Endothelial cell of umbilical vein (primary cell): Measurements from ENCODE around the gene MYADM. TPM values are rescaled to one million over a fixed set of nuclear protein-coding genes. Genes with fewer than 3 reads are reported as not detected.

Experiments used
- BruUV-seq: library from RNA; stranded (reverse); fragments of 400-500 nt; replicated peaks from 2 replicates; lab custom pipeline; 2021; lab: Mats Ljungman, UMichigan
- CTCF ChIA-PET: fragments of 300-600, 350-600 bp; sonication (Branson Sonifier 250); formaldehyde crosslinking; loops from one replicate; lab custom pipeline; 2021; ENCODE audit warnings: antibody characterized with exemption, inconsistent platforms; lab: Charles Lee
- POLR2A ChIA-PET: fragments of 300-600, 350-600 bp; sonication (Branson Sonifier 250); formaldehyde crosslinking; loops from one replicate; lab custom pipeline; 2021; ENCODE audit warnings: antibody characterized with exemption, inconsistent platforms; lab: Charles Lee
- DNase-seq: peaks from one replicate; pipeline ENCODE4 v3.0.0-alpha.2; 2011; ENCODE audit warnings: low read depth, low spot score
- FAIRE-seq: peaks from 2 replicates; lab custom pipeline; 2011; peaks lifted over from hg19 to GRCh38; lab: Jason Lieb, UNC
- H2AFZ ChIP-seq: 2 replicates; pipeline ENCODE4 v1.6.0; 2012; ENCODE audit warnings: low read depth, low read length, control low read depth, inconsistent platforms
- H3K27ac ChIP-seq: 2 replicates; pipeline ENCODE4 v1.5.1; 2011; ENCODE audit warnings: low read depth, mild to moderate bottlenecking, control low read depth, low read length, moderate library complexity; ENCODE audit not compliant: insufficient read depth
- H3K27me3 ChIP-seq, 2 experiments: 2 replicates each; pipeline versions ENCODE4 v1.6.0 to v1.6.1; 2011; ENCODE audit warnings: low read length in 2 of 2, mixed read lengths in 1 of 2; ENCODE audit not compliant: control insufficient read depth in 2 of 2, insufficient read depth in 2 of 2
- H3K36me3 ChIP-seq, 2 experiments: 2 replicates in 1 of 2; 3 replicates in 1 of 2; pipeline ENCODE4 v1.5.1; 2011; ENCODE audit warnings: low read length in 2 of 2, mild to moderate bottlenecking in 1 of 2, moderate library complexity in 1 of 2; ENCODE audit not compliant: control insufficient read depth in 2 of 2, insufficient read depth in 2 of 2; ENCODE audit errors: extremely low read depth in 1 of 2
- H3K4me1 ChIP-seq: 3 replicates; pipeline ENCODE4 v1.5.1; 2011; ENCODE audit warnings: mild to moderate bottlenecking, low read length; ENCODE audit not compliant: control insufficient read depth, insufficient read depth; ENCODE audit errors: extremely low read depth
- H3K4me2 ChIP-seq: 2 replicates; pipeline ENCODE4 v1.6.1; 2011; ENCODE audit warnings: low read length, control low read depth, mixed read lengths; ENCODE audit not compliant: insufficient read depth
- H3K4me3 ChIP-seq, 3 experiments: fragments of 200-600 bp in 1 of 3; sonication (generic), shearing (Covaris generic) in 1 of 3; replicated peaks in 1 of 3; 2 replicates each; pipeline ENCODE4 v1.5.1; 2011 to 2016; ENCODE audit warnings: control low read depth in 3 of 3, low read length in 3 of 3, mild to moderate bottlenecking in 2 of 3, inconsistent platforms in 1 of 3, low read depth in 1 of 3, moderate library complexity in 1 of 3; ENCODE audit not compliant: insufficient read depth in 1 of 3
- H3K79me2 ChIP-seq: 2 replicates; pipeline ENCODE4 v1.6.0; 2012; ENCODE audit warnings: low read length, inconsistent platforms; ENCODE audit not compliant: control insufficient read depth, insufficient read depth
- H3K9ac ChIP-seq: replicated peaks from 2 replicates; pipeline ENCODE3; 2011; ENCODE audit warnings: low read length, control low read depth; ENCODE audit not compliant: insufficient read depth; ENCODE audit errors: extremely low read depth
- H3K9me1 ChIP-seq: replicated peaks from 3 replicates; pipeline ENCODE4 v1.6.0; 2011; ENCODE audit warnings: mild to moderate bottlenecking, low read length; ENCODE audit not compliant: control insufficient read depth, insufficient read depth; ENCODE audit errors: extremely low read depth
- H3K9me3 ChIP-seq: replicated peaks from 2 replicates; pipeline ENCODE4 v1.5.1; 2012; ENCODE audit warnings: low read length, inconsistent platforms; ENCODE audit not compliant: control insufficient read depth, insufficient read depth
- H4K20me1 ChIP-seq: replicated peaks from 2 replicates; pipeline ENCODE3; 2011; ENCODE audit warnings: mild to moderate bottlenecking, low read length; ENCODE audit not compliant: control insufficient read depth, insufficient read depth; ENCODE audit errors: extremely low read depth
- CTCF ChIP-seq, 2 donors: IDR thresholded peaks; 1 replicate in 1 of 2; 2 replicates in 1 of 2; pipeline ENCODE4 v1.5.1; 2011; ENCODE audit warnings: low read length in 2 of 2, mild to moderate bottlenecking in 2 of 2, moderate library complexity in 2 of 2, control low read depth in 1 of 2, inconsistent platforms in 1 of 2, low read depth in 1 of 2; ENCODE audit not compliant: insufficient read depth in 1 of 2; ENCODE audit errors: extremely low read depth in 1 of 2
- EZH2 ChIP-seq: IDR thresholded peaks from 2 replicates; pipeline ENCODE4 v1.6.1; 2012; ENCODE audit warnings: borderline replicate concordance, low read depth, mild to moderate bottlenecking, moderate library complexity, low read length, inconsistent platforms; ENCODE audit not compliant: severe bottlenecking
- FOS ChIP-seq: IDR thresholded peaks from 2 replicates; pipeline ENCODE4 v1.6.1; 2011; ENCODE audit warnings: mild to moderate bottlenecking, low read length, moderate library complexity, borderline replicate concordance; ENCODE audit not compliant: insufficient read depth
- GATA2 ChIP-seq: IDR thresholded peaks from 2 replicates; pipeline ENCODE4 v1.7.0; 2011; ENCODE audit warnings: low read depth, mild to moderate bottlenecking, moderate library complexity, mixed read lengths, low read length; ENCODE audit not compliant: insufficient read length, insufficient read depth
- JUN ChIP-seq: IDR thresholded peaks from 2 replicates; pipeline ENCODE4 v1.6.1; 2011; ENCODE audit warnings: borderline replicate concordance, low read depth; ENCODE audit not compliant: insufficient read length, insufficient read depth
- MAX ChIP-seq: IDR thresholded peaks from 2 replicates; pipeline ENCODE4 v1.6.1; 2011; ENCODE audit not compliant: insufficient read depth, insufficient read length
- MYC ChIP-seq: IDR thresholded peaks from one replicate; pipeline ENCODE4 v1.6.1; 2011; ENCODE audit warnings: mild to moderate bottlenecking, low read depth, low read length
- POLR2A ChIP-seq: IDR thresholded peaks from 2 replicates; pipeline ENCODE4 v1.6.1; 2012; ENCODE audit warnings: low read depth, mild to moderate bottlenecking, control low read depth, low read length
- POLR2AphosphoS5 ChIP-seq: IDR thresholded peaks from 2 replicates; pipeline ENCODE4 v1.6.1; 2012; ENCODE audit warnings: low read depth, mild to moderate bottlenecking, control low read depth, low read length, moderate library complexity; ENCODE audit not compliant: insufficient read depth
- dilution Hi-C: fragments of 300-500 bp; cut with MboI; formaldehyde crosslinking; loops from one replicate; pipeline ENCODE4 v1.15.0; 2019; ENCODE audit warnings: low sequenced_read_pairs; ENCODE audit not compliant: extremely low pct_ligation_motif_present
- intact Hi-C: fragments of 100-400 bp; cut with micrococcal nuclease; formaldehyde crosslinking; loops from one replicate; pipeline ENCODE4 v1.10.0; 2022
- polyA plus RNA-seq, 4 experiments: library from polyadenylated mRNA; depleted of rRNA in 3 of 4; stranded (reverse) in 3 of 4; unstranded in 1 of 4; fragments of >200 nt; gene quantifications; 2 replicates each; pipeline versions ENCODE4 v1.2.1 to v1.2.3, GENCODE V29; 2011 to 2012; ENCODE audit warnings: missing spikeins in 1 of 4
- total RNA-seq: library from RNA; stranded (reverse); gene quantifications from 2 replicates; pipeline ENCODE4 v1.2.3, GENCODE V29; 2021

MYADM gene
- total and polyA plus RNA-seq, 2 donors (not counting 3 experiments of a cell fraction or from before 2014, with no cell fraction given), result 100 to 133 TPM

GRCh38 chr19:53892981-53893325, 25.3 kb downstream of the MYADM start:
- Histone ChIP-seq H3K4me3 (no peak overlapping the region), H4K20me1 (no peaks in the 10 kb centered on the region), H3K9me3 (no peaks in the 10 kb centered on the region), H3K79me2 (no peaks in the 10 kb centered on the region), H3K27me3 (peaks cover 3 to 9% of the 10 kb centered on the region in 2 experiments), H3K27ac (no peak overlapping the region), H3K36me3 (no peaks in the 10 kb centered on the region), H3K4me1 (no peaks in the 10 kb centered on the region), H3K9me1 (no peaks in the 10 kb centered on the region), H3K4me2 (no peak overlapping the region), H3K9ac (no peak overlapping the region), H2AFZ (no peak overlapping the region)
- CTCF ChIA-PET, result interaction anchor here (1.9 kb wide), 1 partner anchor 8 kb away, joined by 6 read pairs; no protein-coding TSS in a partner anchor
- dilution Hi-C loops (no loop called here), intact Hi-C loops (no loop called here)
- no peak for DNase-seq
- no TSS peak for BruUV-seq
- POLR2A ChIA-PET, result no interaction called here
- no peak for FAIRE-seq
- no peak for TF ChIP-seq MAX
- TF ChIP-seq EZH2, result no peak
- TF ChIP-seq POLR2A, result no peak
- no peak for TF ChIP-seq JUN
- TF ChIP-seq GATA2, result no peak
- TF ChIP-seq POLR2AphosphoS5, result no peak
- no peak for TF ChIP-seq FOS
- no peak for TF ChIP-seq CTCF (IDR thresholded peaks at IDR 0.05; ENCODE audit: extremely low read depth in 1 of 2, insufficient read depth in 1 of 2, low read depth in 1 of 2, low read length in 2 of 2)
- no peak for TF ChIP-seq MYC
